Type B pancreatic cell (in vitro differentiated cells): ENCODE data around the gene MESD. TPM values are rescaled to one million over a fixed set of nuclear protein-coding genes. Genes with fewer than 3 reads are reported as not detected.

Source experiments
- DNase-seq: peaks from one replicate; pipeline ENCODE4 v3.0.0; 2021; ENCODE audit warnings: mixed read lengths; ENCODE audit not compliant: unreplicated experiment; ENCODE audit errors: extremely low spot score
- H3K27ac Mint-ChIP-seq: 2 replicates; pipeline ENCODE4 v1.8.0; 2021; ENCODE audit warnings: mild to moderate bottlenecking, mixed read lengths
- H3K27me3 Mint-ChIP-seq: 2 replicates; pipeline ENCODE4 v1.8.0; 2021; ENCODE audit warnings: mixed read lengths
- H3K36me3 Mint-ChIP-seq: 2 replicates; pipeline ENCODE4 v1.8.0; 2021; ENCODE audit warnings: mixed read lengths
- H3K4me1 Mint-ChIP-seq: one replicate; pipeline ENCODE4 v1.8.0; 2021; ENCODE audit warnings: mixed read lengths; ENCODE audit not compliant: unreplicated experiment
- H3K4me3 Mint-ChIP-seq: 2 replicates; pipeline ENCODE4 v1.8.0; 2021; ENCODE audit warnings: mild to moderate bottlenecking, mixed read lengths
- H3K9me3 Mint-ChIP-seq: 2 replicates; pipeline ENCODE4 v1.8.0; 2021; ENCODE audit warnings: mixed read lengths
- total RNA-seq: library from RNA; stranded (reverse); gene quantifications from 2 replicates; pipeline ENCODE4 v1.2.1, GENCODE V29; 2021; ENCODE audit warnings: low replicate concordance
- TF ChIP-seq, protein P1 (sequence below): fragments of 200-600 bp; sonication (generic); conservative IDR thresholded peaks from 2 replicates; pipeline ENCODE4 v1.5.0; 2021; ENCODE audit warnings: antibody characterized with exemption, mild to moderate bottlenecking

MESD gene
- total RNA-seq, 1 donor from 2014 or later, result 36.6 TPM

DNA sequence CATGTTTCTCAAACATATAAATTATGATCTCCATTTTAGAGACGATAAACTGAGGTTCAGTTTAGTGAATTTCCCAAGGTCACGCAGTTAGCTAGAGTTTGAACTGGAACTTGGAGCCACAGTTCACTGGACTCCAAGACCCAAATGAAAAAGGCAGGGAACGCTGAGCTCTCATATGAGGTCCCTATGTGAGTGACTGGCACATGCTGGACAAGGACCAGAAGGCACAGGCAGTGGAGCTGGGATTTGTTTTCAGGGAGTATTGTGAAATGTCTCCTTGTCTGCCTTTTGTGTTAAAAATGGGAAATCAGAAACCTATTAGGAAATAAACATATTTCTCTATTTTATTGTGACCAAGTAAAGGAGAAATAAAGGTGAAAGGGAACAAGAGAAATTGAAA lies 63.5 kb downstream of the MESD start:
- no peak for DNase-seq
- Mint-ChIP-seq H3K36me3 (peaks cover 16% of the 10 kb centered on the region), H3K27me3 (no peaks in the 10 kb centered on the region), H3K4me1 (no peaks in the 10 kb centered on the region), H3K4me3 (no peak overlapping the region), H3K27ac (no peak overlapping the region), H3K9me3 (no peaks in the 10 kb centered on the region)
- TF ChIP-seq, protein P1, sequence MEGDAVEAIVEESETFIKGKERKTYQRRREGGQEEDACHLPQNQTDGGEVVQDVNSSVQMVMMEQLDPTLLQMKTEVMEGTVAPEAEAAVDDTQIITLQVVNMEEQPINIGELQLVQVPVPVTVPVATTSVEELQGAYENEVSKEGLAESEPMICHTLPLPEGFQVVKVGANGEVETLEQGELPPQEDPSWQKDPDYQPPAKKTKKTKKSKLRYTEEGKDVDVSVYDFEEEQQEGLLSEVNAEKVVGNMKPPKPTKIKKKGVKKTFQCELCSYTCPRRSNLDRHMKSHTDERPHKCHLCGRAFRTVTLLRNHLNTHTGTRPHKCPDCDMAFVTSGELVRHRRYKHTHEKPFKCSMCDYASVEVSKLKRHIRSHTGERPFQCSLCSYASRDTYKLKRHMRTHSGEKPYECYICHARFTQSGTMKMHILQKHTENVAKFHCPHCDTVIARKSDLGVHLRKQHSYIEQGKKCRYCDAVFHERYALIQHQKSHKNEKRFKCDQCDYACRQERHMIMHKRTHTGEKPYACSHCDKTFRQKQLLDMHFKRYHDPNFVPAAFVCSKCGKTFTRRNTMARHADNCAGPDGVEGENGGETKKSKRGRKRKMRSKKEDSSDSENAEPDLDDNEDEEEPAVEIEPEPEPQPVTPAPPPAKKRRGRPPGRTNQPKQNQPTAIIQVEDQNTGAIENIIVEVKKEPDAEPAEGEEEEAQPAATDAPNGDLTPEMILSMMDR, result no peak

DNA sequence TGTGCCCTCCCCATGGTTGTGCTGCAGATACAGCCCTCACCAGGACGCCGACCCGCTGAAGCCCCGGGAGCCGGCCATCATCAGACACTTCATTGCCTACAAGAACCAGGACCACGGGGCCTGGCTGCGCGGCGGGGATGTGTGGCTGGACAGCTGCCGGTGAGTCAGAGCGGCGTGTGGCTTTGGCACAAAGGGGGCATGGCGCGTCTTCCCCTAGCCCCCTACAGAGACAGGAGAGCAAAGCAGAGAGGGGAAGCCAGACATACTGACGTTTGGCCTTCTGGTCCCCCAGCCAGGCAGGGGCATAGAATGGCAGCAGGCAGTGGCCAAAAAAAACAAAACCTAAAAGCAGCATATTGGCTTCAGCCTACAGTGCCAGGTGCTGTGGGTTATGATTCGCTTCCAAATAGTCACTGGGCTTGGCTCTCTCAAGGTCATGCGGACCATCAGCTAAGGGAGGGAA lies 64.0 kb downstream of the MESD start:
- no peak for DNase-seq
- TF ChIP-seq, protein P1, result no peak
- Mint-ChIP-seq H3K36me3 (peaks cover 16% of the 10 kb centered on the region), H3K4me3 (no peak overlapping the region), H3K27me3 (no peaks in the 10 kb centered on the region), H3K4me1 (no peaks in the 10 kb centered on the region), H3K9me3 (no peaks in the 10 kb centered on the region), H3K27ac (no peak overlapping the region)

DNA sequence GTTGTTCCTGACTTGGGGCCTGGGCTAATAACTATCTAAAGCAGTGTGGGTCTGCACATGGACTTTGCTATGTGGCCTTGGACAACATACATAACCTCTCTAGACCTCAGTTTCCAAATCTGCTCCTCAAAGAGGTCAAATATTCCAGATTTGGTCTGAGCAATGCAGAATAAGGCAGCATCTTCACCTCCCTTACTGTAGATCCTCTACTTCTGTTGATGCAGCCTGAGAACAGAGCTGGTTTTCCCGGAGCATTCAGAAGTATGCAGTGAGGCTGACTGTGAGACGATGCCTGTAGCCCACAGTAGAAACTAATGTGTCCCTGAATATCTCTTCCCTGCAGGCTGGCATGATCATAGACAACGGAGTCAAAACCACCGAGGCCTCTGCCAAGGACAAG lies 65.3 kb downstream of the MESD start:
- no peaks in the 10 kb centered on the region for H3K4me1 Mint-ChIP-seq
- no peak overlapping the region for H3K27ac Mint-ChIP-seq
- no peaks in the 10 kb centered on the region for H3K27me3 Mint-ChIP-seq
- DNase-seq, result no peak
- H3K9me3 Mint-ChIP-seq, result no peaks in the 10 kb centered on the region
- TF ChIP-seq, protein P1, result no peak
- peaks cover 12% of the 10 kb centered on the region for H3K36me3 Mint-ChIP-seq
- no peak overlapping the region for H3K4me3 Mint-ChIP-seq

DNA sequence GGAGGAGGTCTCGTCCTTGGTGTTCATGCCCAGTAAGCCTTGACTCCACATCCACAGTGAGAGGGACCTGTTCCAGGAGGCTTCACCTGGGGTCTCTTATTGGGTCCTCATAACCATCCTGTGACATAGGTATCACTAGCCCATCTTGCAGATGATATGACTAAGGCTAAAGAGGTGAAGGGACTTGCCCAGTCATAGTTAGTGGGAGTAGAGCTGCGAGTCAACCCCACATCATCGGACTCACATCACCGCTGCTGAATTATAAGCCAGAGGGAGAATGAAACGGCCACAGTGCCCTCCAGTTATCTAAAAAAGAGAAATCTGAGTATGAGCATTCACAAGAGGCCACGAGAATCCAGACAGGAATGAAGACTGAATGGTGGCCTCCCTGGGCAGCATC lies 66.0 kb downstream of the MESD start:
- no peak overlapping the region for H3K27ac Mint-ChIP-seq
- no peaks in the 10 kb centered on the region for H3K4me1 Mint-ChIP-seq
- no peaks in the 10 kb centered on the region for H3K27me3 Mint-ChIP-seq
- TF ChIP-seq, protein P1, result no peak
- H3K4me3 Mint-ChIP-seq, result no peak overlapping the region
- peaks cover 6% of the 10 kb centered on the region for H3K36me3 Mint-ChIP-seq
- H3K9me3 Mint-ChIP-seq, result no peaks in the 10 kb centered on the region
- DNase-seq, result no peak

DNA sequence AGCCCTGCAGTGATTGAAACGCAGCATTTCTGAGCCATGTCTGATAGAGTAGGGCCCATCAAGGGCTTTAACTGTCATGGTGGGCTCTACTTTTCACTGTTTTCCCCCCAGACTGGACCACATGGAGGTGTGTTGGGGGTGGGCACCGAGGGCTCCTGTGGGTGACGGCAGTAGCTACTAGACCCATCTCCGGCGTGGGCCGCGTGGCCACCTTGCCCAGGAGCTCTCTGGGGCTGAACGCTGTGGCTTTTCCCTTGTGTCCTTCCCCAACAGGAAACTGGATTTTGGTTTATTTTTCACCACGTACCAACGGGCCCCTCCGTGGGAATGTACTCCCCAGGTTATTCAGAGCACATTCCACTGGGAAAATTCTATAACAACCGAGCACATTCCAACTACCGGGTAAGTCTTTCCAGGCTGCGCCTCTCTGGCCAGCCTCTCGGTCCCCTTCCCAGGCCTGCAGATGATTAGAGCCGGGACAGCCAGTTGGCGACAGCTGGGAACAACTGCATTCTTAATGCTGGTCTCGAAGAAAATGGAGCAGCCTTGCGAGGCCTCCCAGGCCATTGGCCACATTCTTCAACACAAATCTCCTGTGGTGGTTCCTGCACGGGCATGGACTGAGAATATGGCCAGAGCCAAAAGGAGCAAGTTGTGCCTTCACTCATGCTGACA lies 67.7 kb downstream of the MESD start:
- Mint-ChIP-seq H3K4me3 (no peak overlapping the region), H3K27ac (no peak overlapping the region), H3K36me3 (peaks cover 6% of the 10 kb centered on the region), H3K27me3 (no peaks in the 10 kb centered on the region), H3K9me3 (no peaks in the 10 kb centered on the region), H3K4me1 (no peaks in the 10 kb centered on the region)
- TF ChIP-seq, protein P1, result no peak
- no peak for DNase-seq
